Right lobe of liver (tissue), 6 donors: ENCODE measurements around the gene INPP4B. TPM values are rescaled to one million over a fixed set of nuclear protein-coding genes. Genes with fewer than 3 reads are reported as not detected.

Experiments used
- ATAC-seq, 4 donors: fragments of 200-7000 bp; cut with Tn5 transposase; one replicate each; pipeline ENCODE4 v1.9.1; 2020; ENCODE audit warnings: mild to moderate bottlenecking in 4 of 4, moderate library complexity in 4 of 4
- DNase-seq, 3 donors: peaks; one replicate each; pipeline ENCODE4 v3.0.0-alpha.2; 2020
- H3K27ac ChIP-seq, 3 donors: fragments of 200-600 bp; one replicate each; pipeline ENCODE4 v1.8.0; 2022
- H3K27me3 ChIP-seq, 2 donors: fragments of 200-600 bp; one replicate each; pipeline ENCODE4 v1.8.0; 2022
- H3K36me3 ChIP-seq, 4 donors: fragments of 200-600 bp; sonication (generic) in 1 of 4; one replicate each; pipeline versions ENCODE4 v1.5.1 to v1.8.0; 2017 to 2022; ENCODE audit warnings: control low read depth in 1 of 4
- H3K4me1 ChIP-seq, 4 donors: fragments of 200-600 bp; sonication (generic) in 1 of 4; one replicate each; pipeline versions ENCODE4 v1.5.1 to v1.8.0; 2017 to 2022; ENCODE audit warnings: control low read depth in 1 of 4
- H3K4me3 ChIP-seq, 3 donors: fragments of 200-600 bp; one replicate each; pipeline ENCODE4 v1.8.0; 2022
- H3K9me3 ChIP-seq, 4 donors: fragments of 200-600 bp; sonication (generic) in 1 of 4; one replicate each; pipeline versions ENCODE4 v1.5.1 to v1.8.0; 2017 to 2022; ENCODE audit warnings: control low read depth in 1 of 4
- CTCF ChIP-seq, 4 donors: fragments of 200-600 bp in 3 of 4; fragments of 450-650 bp in 1 of 4; IDR thresholded peaks; one replicate each; pipeline versions ENCODE4 v1.5.1 to v1.8.0; 2016 to 2022; ENCODE audit warnings: antibody characterized with exemption in 4 of 4, mild to moderate bottlenecking in 2 of 4
- POLR2A ChIP-seq: fragments of 450-650 bp; IDR thresholded peaks from one replicate; pipeline ENCODE4 v1.6.1; 2017; ENCODE audit warnings: antibody characterized with exemption, mild to moderate bottlenecking
- WGBS: methylation state at CpG from one replicate; pipeline ENCODE4 v1.1.6; 2018; ENCODE audit warnings: low coverage, low lambda C conversion rate; ENCODE audit not compliant: insufficient coverage; ENCODE audit errors: missing lambda C conversion rate; 5-methylcytosine and 5-hydroxymethylcytosine counted together
- intact Hi-C, 2 donors: fragments of 100-400 bp; cut with DNase I; formaldehyde crosslinking; loops; one replicate each; pipeline versions ENCODE4 v1.11.2 to v1.14.1; 2022
- total RNA-seq, 6 experiments: library from RNA; depleted of rRNA in 2 of 6; stranded (reverse); fragments of >200 nt in 2 of 6; fragmentation: NEBNext Ultra II Directional in 3 of 6; extraction: Animal tissue kit (Norgen Biotek cat#: 25700) in 3 of 6; gene quantifications; one replicate each; pipeline versions ENCODE4 v1.1.0 to v1.2.4, GENCODE V29; 2016 to 2023
- donor health status: DM: no; HTN: yes; CAD: no.
- donor health status: DM: no; HTN: no; CAD: no.
- donor health status: DM: no; HTN: no; CAD: no.
- donor health status: DM: no; HTN: yes; CAD: no.
- donor health status: DM: no; HTN: yes; CAD: no.

INPP4B gene
- total RNA-seq, 6 experiments from 2014 or later: 0.73 to 5.0 (median 1.6) TPM

- 42% methylated on average over 2 of the region's 2 CpGs for WGBS
- no peak for DNase-seq
- intact Hi-C loops: loop anchor here in 1 of 2 donors (10.0 kb wide), 1 partner anchor 720 kb away; the partner anchor contains the start of gene INPP4B
- ATAC-seq: no peak
- H3K36me3 ChIP-seq: no peaks in the 10 kb centered on the region
- H3K9me3 ChIP-seq: no peaks in the 10 kb centered on the region
- TF ChIP-seq POLR2A (no peak), CTCF (IDR thresholded peaks at IDR 0.05) (no peak)
- H3K27ac ChIP-seq: no peak overlapping the region
- no peaks in the 10 kb centered on the region for H3K27me3 ChIP-seq
- no peak overlapping the region for H3K4me3 ChIP-seq
- H3K4me1 ChIP-seq: no peaks in the 10 kb centered on the region
These were observed 721.2 kb downstream of the INPP4B start for GRCh38 chr4:142124874-142125273.

- intact Hi-C loops: loop anchor here in 1 of 2 donors (10.0 kb wide), 1 partner anchor 723 kb away; the partner anchor contains the start of gene INPP4B
- TF ChIP-seq CTCF (IDR thresholded peaks at IDR 0.05): no peak
- TF ChIP-seq POLR2A: no peak
- no peak overlapping the region for H3K4me3 ChIP-seq
- no peaks in the 10 kb centered on the region for H3K4me1 ChIP-seq
- no peak overlapping the region for H3K27ac ChIP-seq
- whole genome bisulfite sequencing: 52% methylated on average over 9 of the region's 9 CpGs
- H3K27me3 ChIP-seq: no peaks in the 10 kb centered on the region
- DNase-seq (no peak), ATAC-seq (no peak)
- no peaks in the 10 kb centered on the region for H3K36me3 ChIP-seq
- H3K9me3 ChIP-seq: no peaks in the 10 kb centered on the region
These were observed 724.4 kb downstream of the INPP4B start for GRCh38 chr4:142121448-142122350.

GRCh38 chr4:142120921-142121320 lies 725.2 kb downstream of the INPP4B start:
- intact Hi-C loops: loop anchor here in 1 of 2 donors (10.0 kb wide), 1 partner anchor 724 kb away; the partner anchor contains the start of gene INPP4B
- Histone ChIP-seq H3K27me3 (no peaks in the 10 kb centered on the region), H3K4me3 (no peak overlapping the region), H3K4me1 (no peaks in the 10 kb centered on the region), H3K36me3 (no peaks in the 10 kb centered on the region), H3K27ac (no peak overlapping the region), H3K9me3 (no peaks in the 10 kb centered on the region)
- TF ChIP-seq POLR2A (no peak), CTCF (IDR thresholded peaks at IDR 0.05) (no peak)
- 84% methylated on average over 1 of the region's 1 CpG for whole genome bisulfite sequencing
- ATAC-seq (no peak), DNase-seq (no peak)

GRCh38 chr4:142112451-142112850 lies 733.6 kb downstream of the INPP4B start:
- no peaks in the 10 kb centered on the region for H3K9me3 ChIP-seq
- intact Hi-C loops: no loop called here
- no peak overlapping the region for H3K4me3 ChIP-seq
- DNase-seq (no peak), ATAC-seq (no peak)
- H3K36me3 ChIP-seq: no peaks in the 10 kb centered on the region
- no peak overlapping the region for H3K27ac ChIP-seq
- WGBS: 77% methylated on average over 2 of the region's 2 CpGs
- H3K4me1 ChIP-seq: no peaks in the 10 kb centered on the region
- TF ChIP-seq POLR2A (no peak), CTCF (IDR thresholded peaks at IDR 0.05) (no peak)
- no peaks in the 10 kb centered on the region for H3K27me3 ChIP-seq
